Head of caudate nucleus (tissue), 42 donors: Measurements from ENCODE around the gene TMEM107.
A peak's percentile ranks its signal among the peaks of the same experiment; 100 is the strongest.

Experiments
- DNase-seq, 42 donors: peaks; one replicate each; pipeline versions ENCODE4 v3.0.0 to v3.0.0-alpha.2; 2020 to 2021; ENCODE audit warnings: mixed read lengths in 7 of 42
- intact Hi-C: fragments of 100-400 bp; cut with DNase I; formaldehyde crosslinking; loops from one replicate; pipeline ENCODE4 v1.15.0; 2022

The TMEM107 gene

GRCh38 chr17:8166731-8167130, 9.4 kb downstream of the TMEM107 start:
- no peak for DNase-seq
- intact Hi-C loops, result no loop called here

- intact Hi-C loops, result no loop called here
- DNase-seq, result no peak
These were observed 11.4 kb downstream of the TMEM107 start for GRCh38 chr17:8164815-8165131.

- DNase-seq, result peak; percentile 55 to 96 (median 82)
- intact Hi-C loops, result no loop called here
These were observed 12.0 kb downstream of the TMEM107 start for GRCh38 chr17:8163978-8164814.

- DNase-seq, result peak in 8 of 42 donors; percentile 32 to 59 (median 41)
- intact Hi-C loops, result no loop called here
These were observed 12.9 kb downstream of the TMEM107 start for GRCh38 chr17:8162997-8163977.

- intact Hi-C loops, result no loop called here
- DNase-seq, result peak in 41 of 42 donors; percentile 55 to 94 (median 86)
These were observed 13.8 kb downstream of the TMEM107 start, which contains the start of gene VAMP2 for GRCh38 chr17:8162233-8162996. Gene VAMP2 (minus strand): TSS chr17:8162948. CDS start chr17:8162879, 69 bp downstream.

GRCh38 chr17:8161289-8162232, 14.6 kb downstream of the TMEM107 start:
- intact Hi-C loops, result no loop called here
- no peak for DNase-seq

GRCh38 chr17:8160741-8161221, 15.4 kb downstream of the TMEM107 start:
- intact Hi-C loops, result no loop called here
- DNase-seq, result peak in 1 of 42 donors; percentile 50

- intact Hi-C loops, result no loop called here
- peak in 1 of 42 donors; percentile 3 for DNase-seq
These were observed 16.0 kb downstream of the TMEM107 start for GRCh38 chr17:8160224-8160577.

GRCh38 chr17:8159459-8160223, 16.5 kb downstream of the TMEM107 start:
- DNase-seq, result peak in 1 of 42 donors; percentile 3
- intact Hi-C loops, result loop anchor here (5.0 kb wide), 1 partner anchor 37 kb away; the partner anchor contains the start of gene HES7

- peak in 1 of 42 donors; percentile 5 for DNase-seq
- intact Hi-C loops, result loop anchor here (5.0 kb wide), 1 partner anchor 37 kb away; the partner anchor contains the start of gene HES7
These were observed 17.2 kb downstream of the TMEM107 start for GRCh38 chr17:8159032-8159400.

GRCh38 chr17:8158267-8159031, 17.7 kb downstream of the TMEM107 start:
- intact Hi-C loops, result loop anchor here (5.0 kb wide), 1 partner anchor 36 kb away; the partner anchor contains the start of gene HES7
- peak; percentile 77 to 98 (median 93) for DNase-seq

GRCh38 chr17:8156246-8156992, 19.8 kb downstream of the TMEM107 start:
- intact Hi-C loops, result loop anchor here (2.0 to 5.0 kb wide), 2 partner anchors 30 to 34 kb away; partner anchors contain the start of gene HES7
- peak; percentile 98 to 100 (median 99) for DNase-seq

GRCh38 chr17:8155996-8156245, 20.3 kb downstream of the TMEM107 start:
- intact Hi-C loops, result loop anchor here (2.0 to 5.0 kb wide), 2 partner anchors 31 to 34 kb away; partner anchors contain the start of gene HES7
- peak in 2 of 42 donors; percentile 9 to 21 for DNase-seq

GRCh38 chr17:8155231-8155995, 20.8 kb downstream of the TMEM107 start:
- DNase-seq, result peak in 1 of 42 donors; percentile 30
- intact Hi-C loops, result loop anchor here (5.0 kb wide), 1 partner anchor 33 kb away; the partner anchor contains the start of gene HES7
